ENCODE data around the gene NCAPD2. TPM values are rescaled to one million over a fixed set of nuclear protein-coding genes. Genes with fewer than 3 reads are reported as not detected.
"Not testable (repeated sequence)": the region's sequence is repeated elsewhere in the genome, so short reads cannot be mapped to it uniquely, and the experiment has no call there.

The NCAPD2 gene
- polyA plus RNA-seq, 1 donor (not counting 4 experiments of a cell fraction or from before 2014, with no cell fraction given): 33.7 TPM

GRCh38 chr12:6471989-6472360, 21.9 kb upstream of the NCAPD2 start:
- Histone ChIP-seq H3K36me3 (ENCODE audit: control insufficient read depth in 2 of 2, extremely low read depth in 1 of 2, insufficient read depth in 2 of 2, low read length in 2 of 2) (no peaks in the 10 kb centered on the region), H3K4me2 (ENCODE audit: control insufficient read depth, extremely low read depth, insufficient read depth, low read depth, low read length) (no peak overlapping the region), H3K4me3 (ENCODE audit: control insufficient read depth in 2 of 3, extremely low read depth in 1 of 3, insufficient read depth in 2 of 3, low read depth in 1 of 3, low read length in 3 of 3) (no peak overlapping the region), H2AFZ (ENCODE audit: control insufficient read depth, low read length) (no peak overlapping the region), H3K9me1 (ENCODE audit: control insufficient read depth, extremely low read depth, insufficient read depth, low read length) (no peaks in the 10 kb centered on the region), H3K9me3 (ENCODE audit: control insufficient read depth, low read depth, low read length) (no peaks in the 10 kb centered on the region), H4K20me1 (ENCODE audit: control insufficient read depth, extremely low read depth, insufficient read depth, low read length) (no peaks in the 10 kb centered on the region), H3K79me2 (ENCODE audit: control insufficient read depth, insufficient read depth, low read length) (peaks cover 3% of the 10 kb centered on the region), H3K27ac (ENCODE audit: control insufficient read depth, insufficient read depth, low read length) (no peak overlapping the region), H3K27me3 (ENCODE audit: control insufficient read depth, extremely low read depth, insufficient read depth, low read length) (no peaks in the 10 kb centered on the region), H3K4me1 (ENCODE audit: control insufficient read depth, extremely low read depth, insufficient read depth, low read length) (peaks cover 22% of the 10 kb centered on the region), H3K9ac (ENCODE audit: control insufficient read depth, extremely low read depth, insufficient read depth, low read length) (no peak overlapping the region)
- dilution Hi-C loops (cut with MboI; ENCODE audit: extremely low pct_ligation_motif_present, low sequenced_read_pairs): no loop called here
- no peak for DNase-seq (ENCODE audit: low read depth, low spot score)
- TF ChIP-seq EZH2 (IDR thresholded peaks at IDR 0.05; ENCODE audit: low read length): no peak
- no peak for TF ChIP-seq CTCF (optimal IDR thresholded peaks at IDR 0.05 in 1 of 3, IDR thresholded peaks at IDR 0.05 in 1 of 3, conservative IDR thresholded peaks at IDR 0.05 in 1 of 3; ENCODE audit: extremely low read depth in 1 of 3, insufficient read depth in 2 of 3, low read length in 3 of 3)
- FAIRE-seq: no peak

- Histone ChIP-seq H3K9ac (ENCODE audit: control insufficient read depth, extremely low read depth, insufficient read depth, low read length) (no peak overlapping the region), H3K79me2 (ENCODE audit: control insufficient read depth, insufficient read depth, low read length) (peaks cover 3% of the 10 kb centered on the region), H3K9me1 (ENCODE audit: control insufficient read depth, extremely low read depth, insufficient read depth, low read length) (no peaks in the 10 kb centered on the region), H3K4me3 (ENCODE audit: control insufficient read depth in 2 of 3, extremely low read depth in 1 of 3, insufficient read depth in 2 of 3, low read depth in 1 of 3, low read length in 3 of 3) (no peak overlapping the region), H2AFZ (ENCODE audit: control insufficient read depth, low read length) (no peak overlapping the region), H3K4me1 (ENCODE audit: control insufficient read depth, extremely low read depth, insufficient read depth, low read length) (peaks cover 22% of the 10 kb centered on the region), H4K20me1 (ENCODE audit: control insufficient read depth, extremely low read depth, insufficient read depth, low read length) (no peaks in the 10 kb centered on the region), H3K36me3 (ENCODE audit: control insufficient read depth in 2 of 2, extremely low read depth in 1 of 2, insufficient read depth in 2 of 2, low read length in 2 of 2) (no peaks in the 10 kb centered on the region), H3K4me2 (ENCODE audit: control insufficient read depth, extremely low read depth, insufficient read depth, low read depth, low read length) (no peak overlapping the region), H3K27ac (ENCODE audit: control insufficient read depth, insufficient read depth, low read length) (no peak overlapping the region), H3K9me3 (ENCODE audit: control insufficient read depth, low read depth, low read length) (no peaks in the 10 kb centered on the region), H3K27me3 (ENCODE audit: control insufficient read depth, extremely low read depth, insufficient read depth, low read length) (no peaks in the 10 kb centered on the region)
- no peak for FAIRE-seq
- no peak for TF ChIP-seq CTCF (optimal IDR thresholded peaks at IDR 0.05 in 1 of 3, IDR thresholded peaks at IDR 0.05 in 1 of 3, conservative IDR thresholded peaks at IDR 0.05 in 1 of 3; ENCODE audit: extremely low read depth in 1 of 3, insufficient read depth in 2 of 3, low read length in 3 of 3)
- no peak for TF ChIP-seq EZH2 (IDR thresholded peaks at IDR 0.05; ENCODE audit: low read length)
- dilution Hi-C loops (cut with MboI; ENCODE audit: extremely low pct_ligation_motif_present, low sequenced_read_pairs): no loop called here
- DNase-seq (ENCODE audit: low read depth, low spot score): no peak
Measured at GRCh38 chr12:6472491-6472890, 21.4 kb upstream of the NCAPD2 start.

- H3K9me3 ChIP-seq (ENCODE audit: control insufficient read depth, low read depth, low read length); H2AFZ ChIP-seq (ENCODE audit: control insufficient read depth, low read length); FAIRE-seq; dilution Hi-C loops (cut with MboI; ENCODE audit: extremely low pct_ligation_motif_present, low sequenced_read_pairs); H3K4me2 ChIP-seq (ENCODE audit: control insufficient read depth, extremely low read depth, insufficient read depth, low read depth, low read length); H4K20me1 ChIP-seq (ENCODE audit: control insufficient read depth, extremely low read depth, insufficient read depth, low read length); H3K9me1 ChIP-seq (ENCODE audit: control insufficient read depth, extremely low read depth, insufficient read depth, low read length); H3K27ac ChIP-seq (ENCODE audit: control insufficient read depth, insufficient read depth, low read length); H3K36me3 ChIP-seq (ENCODE audit: control insufficient read depth in 2 of 2, extremely low read depth in 1 of 2, insufficient read depth in 2 of 2, low read length in 2 of 2); H3K4me3 ChIP-seq (ENCODE audit: control insufficient read depth in 2 of 3, extremely low read depth in 1 of 3, insufficient read depth in 2 of 3, low read depth in 1 of 3, low read length in 3 of 3); H3K27me3 ChIP-seq (ENCODE audit: control insufficient read depth, extremely low read depth, insufficient read depth, low read length); H3K9ac ChIP-seq (ENCODE audit: control insufficient read depth, extremely low read depth, insufficient read depth, low read length); H3K79me2 ChIP-seq (ENCODE audit: control insufficient read depth, insufficient read depth, low read length); DNase-seq (ENCODE audit: low read depth, low spot score): not testable (repeated sequence)
- H3K4me1 ChIP-seq (ENCODE audit: control insufficient read depth, extremely low read depth, insufficient read depth, low read length): peaks cover 11% of the 10 kb centered on the region
Measured at GRCh38 chr12:6475233-6475975, 18.5 kb upstream of the NCAPD2 start.
